ENCODE results near the gene DMTF1.
"Not testable (repeated sequence)": the region's sequence is repeated elsewhere in the genome, so short reads cannot be mapped to it uniquely, and the experiment has no call there.

Gene DMTF1

GRCh38 chr7:87199700-87200450, 47.6 kb downstream of the DMTF1 start:
- DNase-seq, result no peak

- DNase-seq, result no peak
Measured at GRCh38 chr7:87202208-87202607, 50.0 kb downstream of the DMTF1 start.

- no peak for DNase-seq
Measured at GRCh38 chr7:87202705-87203104, 50.5 kb downstream of the DMTF1 start.

DNA sequence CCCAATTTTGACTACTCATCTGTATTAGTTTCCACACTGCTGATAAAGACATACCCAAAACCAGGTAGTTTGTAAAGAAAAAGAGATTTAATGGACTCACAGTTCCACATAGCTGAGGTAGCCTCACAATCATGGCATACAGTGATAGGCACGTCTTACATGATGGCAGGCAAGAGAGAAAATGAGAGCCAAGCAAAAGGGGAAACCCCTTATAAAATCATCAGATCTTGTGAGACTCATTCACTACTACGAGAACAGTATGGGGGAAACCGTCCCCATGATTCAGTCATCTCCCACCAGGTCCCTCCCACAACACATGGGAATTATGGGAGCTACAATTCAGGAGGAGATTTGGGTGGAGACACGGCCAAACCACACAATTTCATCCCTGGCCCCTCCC, 51.7 kb downstream of the DMTF1 start:
- not testable (repeated sequence) for DNase-seq

- DNase-seq, result no peak
Measured at GRCh38 chr7:87204933-87205332, 52.7 kb downstream of the DMTF1 start.

- DNase-seq, result not testable (repeated sequence)
Measured at GRCh38 chr7:87205701-87206100, 53.4 kb downstream of the DMTF1 start.

- no peak for DNase-seq
Measured at GRCh38 chr7:87206361-87206760, 54.1 kb downstream of the DMTF1 start.

DNA sequence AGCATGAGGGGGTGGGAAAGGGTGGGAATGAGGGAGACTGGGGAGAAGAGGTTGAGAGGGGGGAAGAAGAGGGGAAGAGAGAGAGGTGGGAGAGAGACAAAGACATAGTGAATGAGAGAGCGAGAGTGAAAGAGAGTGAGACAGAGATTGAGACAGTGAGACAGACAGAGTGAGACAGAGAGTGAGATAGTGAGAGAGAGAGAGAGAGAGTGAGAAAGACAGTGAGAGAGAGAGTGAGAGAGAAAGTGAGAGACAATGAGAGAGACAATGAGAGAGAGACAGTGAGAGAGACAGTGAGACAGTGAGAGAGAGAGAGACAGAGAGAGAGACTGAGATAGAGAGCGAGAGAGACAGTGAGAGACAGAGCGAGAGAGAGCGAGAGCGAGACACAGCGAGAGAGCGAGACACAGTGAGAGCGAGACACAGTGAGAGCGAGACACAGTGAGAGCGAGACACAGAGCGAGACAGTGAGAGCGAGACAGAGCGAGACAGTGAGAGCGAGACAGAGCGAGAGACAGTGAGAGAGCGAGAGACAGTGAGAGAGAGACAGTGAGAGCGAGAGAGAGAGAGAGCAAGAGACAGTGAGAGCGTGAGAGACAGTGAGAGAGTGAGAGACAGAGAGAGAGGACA, 57.2 kb downstream of the DMTF1 start:
- no peak for DNase-seq

GRCh38 chr7:87210506-87210905, 58.3 kb downstream of the DMTF1 start:
- no peak for DNase-seq

DNA sequence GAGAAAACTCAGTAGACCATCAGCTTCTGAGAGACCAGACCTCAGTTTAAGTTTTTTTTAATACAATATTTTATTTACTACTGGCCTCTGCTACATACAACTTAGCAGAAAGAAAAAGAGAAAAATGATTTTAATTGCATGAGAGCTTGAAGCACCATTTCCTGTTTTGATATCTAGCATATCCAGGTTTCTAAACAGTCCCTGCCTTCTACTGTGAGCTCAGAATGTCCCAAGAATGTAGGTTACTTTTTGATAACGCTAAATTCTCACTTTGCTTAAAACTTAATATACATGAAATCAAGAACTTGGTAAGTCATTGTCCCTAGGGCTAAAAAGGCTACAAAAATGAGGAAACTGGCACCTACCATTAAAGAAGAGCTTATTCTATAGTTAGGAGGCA, 60.2 kb downstream of the DMTF1 start:
- no peak for DNase-seq

- no peak for DNase-seq
Measured at GRCh38 chr7:87213252-87213651, 61.0 kb downstream of the DMTF1 start.

DNA sequence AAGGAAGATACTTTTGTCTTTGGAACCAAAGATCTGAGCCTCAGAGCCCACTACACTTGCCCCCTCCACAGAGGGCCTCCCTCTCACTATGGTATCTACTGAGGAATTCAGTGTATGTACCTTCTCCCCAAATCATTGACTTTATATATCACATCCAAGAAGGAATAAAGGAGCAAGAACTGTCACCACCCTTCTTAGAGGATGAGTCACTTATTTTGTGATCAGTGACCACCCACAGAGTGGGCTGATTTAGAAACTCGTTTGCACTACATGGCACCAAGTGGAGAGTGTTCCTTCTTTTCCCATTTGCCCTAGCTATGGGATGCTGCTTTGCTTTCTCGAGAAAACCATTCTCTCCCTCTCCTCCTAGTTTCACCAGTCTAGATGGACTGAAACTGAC, 61.6 kb downstream of the DMTF1 start:
- DNase-seq, result no peak

DNA sequence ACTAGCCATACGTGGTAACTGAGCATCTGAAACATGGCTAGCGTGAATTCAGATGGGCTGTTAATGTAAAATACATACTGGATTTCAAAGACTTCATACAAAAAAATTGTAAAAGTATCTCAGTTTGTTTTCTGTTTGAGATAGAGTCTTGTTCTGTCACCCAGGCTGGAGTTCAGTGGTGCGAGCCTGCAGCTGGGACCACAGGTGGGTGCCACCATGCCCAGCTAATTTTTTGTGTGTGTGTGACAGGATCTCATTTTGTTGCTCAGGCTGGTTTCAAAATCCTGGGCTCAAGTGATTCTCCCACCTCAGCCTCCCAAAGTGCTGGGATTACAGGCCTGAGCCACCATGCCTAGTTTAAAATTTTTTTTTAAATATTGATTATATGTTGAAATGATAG, 62.8 kb downstream of the DMTF1 start:
- DNase-seq, result no peak

DNA sequence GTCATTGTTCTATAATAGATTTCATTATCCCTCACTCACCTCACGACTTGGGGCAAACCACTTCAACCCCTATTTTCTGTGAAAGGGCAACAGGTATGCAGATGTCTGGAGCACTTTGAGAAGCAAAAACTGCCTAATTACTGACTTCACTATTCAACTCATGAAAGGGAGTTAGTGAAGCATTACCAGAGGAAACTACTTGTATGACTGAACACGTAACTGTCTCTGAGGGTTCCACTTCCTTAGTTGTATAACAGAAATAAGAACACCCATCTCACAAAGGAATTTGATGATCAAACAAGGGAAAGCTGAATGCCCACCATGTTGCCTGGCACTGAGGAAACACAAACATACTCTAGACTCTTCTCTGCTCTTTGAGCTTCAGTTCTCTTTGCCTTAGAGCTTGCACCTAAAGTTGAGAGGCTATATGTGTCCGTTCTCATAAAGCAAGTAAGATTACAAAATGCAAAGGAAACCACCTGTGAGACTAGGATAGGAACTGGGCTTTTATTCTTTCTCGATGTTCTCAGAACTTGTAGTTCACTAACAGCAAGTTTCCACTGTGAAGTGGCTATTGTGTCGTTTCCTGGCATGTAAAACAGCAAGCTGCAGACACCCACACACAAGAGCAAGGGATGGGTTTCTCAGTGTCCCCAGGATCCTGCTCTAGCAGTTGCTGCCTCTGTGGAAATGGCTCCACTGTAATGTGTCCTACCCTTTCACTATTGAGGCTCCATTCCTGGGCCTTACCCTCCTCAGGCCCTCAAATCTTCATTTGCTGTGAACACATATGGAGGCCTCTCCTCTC, 64.7 kb downstream of the DMTF1 start:
- DNase-seq, result peak; percentile 39

- no peak for DNase-seq
Measured at GRCh38 chr7:87217983-87218653, 65.9 kb downstream of the DMTF1 start.

- DNase-seq, result peak; percentile 61
Measured at GRCh38 chr7:87218796-87219544, 66.7 kb downstream of the DMTF1 start.

GRCh38 chr7:87219545-87220025, 67.3 kb downstream of the DMTF1 start, which contains the start of gene TMEM243:
TMEM243 (minus strand) TSS chr7:87219732; CDS start chr7:87219503, 229 bp downstream.
- peak; percentile 93 for DNase-seq

DNA sequence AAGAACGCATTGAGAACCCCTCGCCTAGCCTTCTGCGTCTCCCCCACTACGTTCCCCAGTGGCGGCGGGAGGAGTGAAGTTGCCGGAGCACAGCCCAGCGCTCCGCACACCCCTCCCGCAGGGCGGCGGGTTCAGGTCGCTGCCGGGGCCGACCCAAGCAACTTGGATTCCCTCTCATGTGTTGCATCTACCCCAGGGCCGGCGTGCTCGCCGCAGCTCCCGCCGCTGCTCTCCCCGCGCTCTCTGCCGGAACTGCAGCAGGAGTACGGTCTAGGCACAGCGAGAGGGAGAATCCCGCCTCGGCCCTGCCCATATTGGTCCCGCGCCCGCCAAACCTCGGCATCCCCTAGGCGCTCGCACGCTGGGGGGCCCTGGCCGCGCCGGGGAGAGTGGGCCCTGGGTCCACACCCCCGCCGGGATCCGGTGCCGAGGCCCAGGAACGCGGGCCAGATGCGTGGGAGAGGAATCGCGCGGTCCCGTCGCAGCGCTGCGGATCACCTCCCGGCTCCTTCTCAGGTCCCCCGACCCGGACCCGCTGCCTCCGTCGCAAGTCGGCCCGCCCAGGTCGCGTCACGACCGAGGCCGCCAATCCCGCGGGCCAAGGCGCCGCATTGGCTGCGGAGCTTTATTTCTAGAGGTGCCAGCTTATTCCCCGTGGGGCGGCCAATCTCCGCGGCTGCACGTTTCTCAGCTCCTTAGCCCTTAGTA, 67.9 kb downstream of the DMTF1 start:
- DNase-seq, result peak; percentile 97

DNA sequence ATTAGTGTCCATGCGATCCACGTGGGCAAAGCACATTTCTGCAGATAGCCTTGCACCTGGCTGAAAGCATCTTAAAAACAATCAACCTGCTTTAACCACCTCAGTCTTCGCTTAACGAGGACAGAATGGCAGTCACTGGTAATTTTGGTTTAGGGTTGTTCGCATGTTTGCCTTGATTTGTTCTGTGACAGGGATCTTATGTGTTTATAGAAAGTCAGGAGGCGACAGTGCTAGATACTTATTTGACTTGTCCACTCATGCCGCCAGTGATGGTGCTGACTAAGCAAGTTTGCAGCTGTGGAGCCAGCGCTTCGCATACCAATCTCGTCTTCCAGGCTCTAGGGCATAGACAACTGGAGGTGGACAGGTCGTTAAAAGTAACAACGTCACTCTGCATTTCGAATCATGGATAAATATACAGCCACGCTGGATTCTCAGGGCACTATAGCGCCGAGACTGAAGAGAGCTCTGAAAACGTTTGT, 68.5 kb downstream of the DMTF1 start:
- DNase-seq, result peak; percentile 65

DNA sequence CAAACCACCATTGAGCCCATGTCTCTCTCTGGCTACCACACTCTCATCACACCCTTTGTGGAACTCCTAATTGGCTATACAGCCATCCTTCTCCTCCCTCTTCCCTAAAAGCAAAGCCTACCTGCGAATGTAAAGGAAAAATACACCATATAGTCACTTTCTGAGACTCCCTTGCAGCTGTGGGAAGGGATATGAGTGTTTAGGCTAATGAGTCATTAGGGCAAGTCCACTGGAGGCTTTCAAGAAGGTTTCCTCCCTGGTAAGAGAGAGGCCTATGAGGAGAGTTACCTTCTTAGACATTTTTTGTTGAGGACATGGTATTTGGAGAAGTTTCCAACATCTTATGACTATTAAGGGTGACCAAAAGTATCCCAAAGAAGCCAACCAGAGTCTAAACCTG, 71.4 kb downstream of the DMTF1 start:
- DNase-seq, result no peak

- DNase-seq, result no peak
Measured at GRCh38 chr7:87225696-87226095, 73.4 kb downstream of the DMTF1 start.

Data from NCI-H69 (cell line).